ENCODE data around the gene DNAJB11. TPM values are rescaled to one million over a fixed set of nuclear protein-coding genes. Genes with fewer than 3 reads are reported as not detected.
"Not testable (repeated sequence)": the region's sequence is repeated elsewhere in the genome, so short reads cannot be mapped to it uniquely, and the experiment has no call there.

The DNAJB11 gene
- total RNA-seq, 1 experiment from 2014 or later, result 54.3 TPM

DNA sequence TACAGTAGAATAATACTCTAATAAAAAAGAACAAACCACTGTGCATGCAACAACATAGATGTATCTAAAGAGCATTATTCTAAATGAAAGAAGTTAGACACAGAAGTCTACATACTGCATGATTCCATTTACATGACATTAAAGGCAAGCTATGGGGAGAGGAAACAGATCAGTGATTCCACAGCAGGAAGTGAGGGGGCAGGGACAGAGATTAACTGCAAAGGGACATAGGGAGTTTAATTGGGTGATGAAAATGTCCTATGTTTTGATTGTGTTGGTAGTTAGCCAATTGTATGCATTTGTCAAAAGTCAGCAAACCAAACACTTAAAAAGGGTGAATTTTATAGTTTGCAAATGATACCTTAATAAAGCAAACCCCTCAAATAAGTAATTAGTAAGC, 40.1 kb upstream of the DNAJB11 start (continued):
- TF ChIP-seq REST (IDR thresholded peaks at IDR 0.05; ENCODE audit: low read depth) (no peak), FOSL1 (IDR thresholded peaks at IDR 0.05; ENCODE audit: low read depth) (no peak), CBX3 (IDR thresholded peaks at IDR 0.05; ENCODE audit: low read depth) (no peak), POLR2A (IDR thresholded peaks at IDR 0.05; ENCODE audit: borderline replicate concordance, extremely low read depth, insufficient read depth, insufficient read length) (no peak), EGR1 (IDR thresholded peaks at IDR 0.05; ENCODE audit: low read depth) (no peak), ZFX (IDR thresholded peaks at IDR 0.05) (no peak)
- TF ChIP-seq, protein P1, sequence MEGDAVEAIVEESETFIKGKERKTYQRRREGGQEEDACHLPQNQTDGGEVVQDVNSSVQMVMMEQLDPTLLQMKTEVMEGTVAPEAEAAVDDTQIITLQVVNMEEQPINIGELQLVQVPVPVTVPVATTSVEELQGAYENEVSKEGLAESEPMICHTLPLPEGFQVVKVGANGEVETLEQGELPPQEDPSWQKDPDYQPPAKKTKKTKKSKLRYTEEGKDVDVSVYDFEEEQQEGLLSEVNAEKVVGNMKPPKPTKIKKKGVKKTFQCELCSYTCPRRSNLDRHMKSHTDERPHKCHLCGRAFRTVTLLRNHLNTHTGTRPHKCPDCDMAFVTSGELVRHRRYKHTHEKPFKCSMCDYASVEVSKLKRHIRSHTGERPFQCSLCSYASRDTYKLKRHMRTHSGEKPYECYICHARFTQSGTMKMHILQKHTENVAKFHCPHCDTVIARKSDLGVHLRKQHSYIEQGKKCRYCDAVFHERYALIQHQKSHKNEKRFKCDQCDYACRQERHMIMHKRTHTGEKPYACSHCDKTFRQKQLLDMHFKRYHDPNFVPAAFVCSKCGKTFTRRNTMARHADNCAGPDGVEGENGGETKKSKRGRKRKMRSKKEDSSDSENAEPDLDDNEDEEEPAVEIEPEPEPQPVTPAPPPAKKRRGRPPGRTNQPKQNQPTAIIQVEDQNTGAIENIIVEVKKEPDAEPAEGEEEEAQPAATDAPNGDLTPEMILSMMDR (IDR thresholded peaks at IDR 0.05 in 2 of 3, conservative IDR thresholded peaks at IDR 0.05 in 1 of 3; ENCODE audit: borderline replicate concordance in 1 of 3, insufficient read depth in 1 of 3, low read depth in 2 of 3, low read length in 2 of 3), result no peak
- TF ChIP-seq, protein P2, sequence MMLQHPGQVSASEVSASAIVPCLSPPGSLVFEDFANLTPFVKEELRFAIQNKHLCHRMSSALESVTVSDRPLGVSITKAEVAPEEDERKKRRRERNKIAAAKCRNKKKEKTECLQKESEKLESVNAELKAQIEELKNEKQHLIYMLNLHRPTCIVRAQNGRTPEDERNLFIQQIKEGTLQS (IDR thresholded peaks at IDR 0.05), result no peak

DNA sequence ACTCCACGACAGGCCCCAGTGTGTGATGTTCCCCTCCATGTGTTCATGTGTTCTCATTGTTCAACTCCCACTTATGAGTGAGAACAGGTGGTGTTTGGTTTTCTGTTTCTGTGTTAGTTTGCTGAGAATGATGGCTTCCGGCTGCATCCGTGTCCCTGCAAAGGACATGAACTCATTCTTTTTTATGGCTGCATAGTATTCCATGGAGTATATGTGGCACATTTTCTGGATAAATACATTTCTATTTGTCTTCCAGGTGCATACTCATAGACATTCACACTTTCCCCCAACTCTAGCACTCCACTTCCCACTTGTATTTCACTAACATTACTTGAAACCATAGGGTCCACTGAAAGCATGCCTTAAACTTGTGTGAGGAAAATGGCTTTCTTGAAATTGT, 38.8 kb upstream of the DNAJB11 start:
- H3K27me3 ChIP-seq (ENCODE audit: insufficient read depth, low read length); ATAC-seq; H4K20me1 ChIP-seq (ENCODE audit: insufficient read depth); H3K27ac ChIP-seq (ENCODE audit: low read depth, low read length); BruUV-seq (replicated peaks); CTCF ChIA-PET; H3K4me1 ChIP-seq (ENCODE audit: control insufficient read depth in 1 of 2, insufficient read depth in 2 of 2, low read length in 2 of 2); DNase-seq (ENCODE audit: low read depth, low spot score); intact Hi-C loops (cut with micrococcal nuclease); H3K4me3 ChIP-seq (replicated peaks in 1 of 2; ENCODE audit: low read depth in 1 of 2, low read length in 2 of 2); H3K4me2 ChIP-seq (ENCODE audit: low read length); H3K9me2 ChIP-seq (ENCODE audit: insufficient read depth); H3K9me3 ChIP-seq (ENCODE audit: control insufficient read depth in 1 of 2, insufficient read depth in 1 of 2, low read depth in 1 of 2, low read length in 2 of 2); POLR2A ChIA-PET; RAD21 ChIA-PET (ENCODE audit: low non-redundant PET in 1 of 2, low total read pairs in 2 of 2, uncharacterized antibody in 2 of 2, unreplicated experiment in 2 of 2); H3K9ac ChIP-seq (ENCODE audit: low read length); H3K36me3 ChIP-seq (ENCODE audit: control insufficient read depth in 1 of 2, insufficient read depth in 2 of 2, low read length in 2 of 2); H3K79me2 ChIP-seq (ENCODE audit: insufficient read depth, low read length); H2AFZ ChIP-seq (ENCODE audit: low read depth, low read length, poor library complexity, severe bottlenecking): not testable (repeated sequence)

Measured in HCT116 (cell line).